GM12865 (cell line): ENCODE data around the gene TYROBP.

Experiments
- DNase-seq: peaks from one replicate; pipeline ENCODE4 v3.0.0; 2010; ENCODE audit warnings: low read depth
- H3K4me3 ChIP-seq: 2 replicates; pipeline ENCODE4 v1.5.1; 2011; ENCODE audit warnings: mild to moderate bottlenecking, low read depth, low read length, control low read depth
- CTCF ChIP-seq: IDR thresholded peaks from 2 replicates; pipeline ENCODE4 v1.5.1; 2011; ENCODE audit warnings: low read length, control low read depth, low read depth, inconsistent platforms; ENCODE audit not compliant: insufficient read depth; ENCODE audit errors: missing control alignments

The TYROBP gene

DNA sequence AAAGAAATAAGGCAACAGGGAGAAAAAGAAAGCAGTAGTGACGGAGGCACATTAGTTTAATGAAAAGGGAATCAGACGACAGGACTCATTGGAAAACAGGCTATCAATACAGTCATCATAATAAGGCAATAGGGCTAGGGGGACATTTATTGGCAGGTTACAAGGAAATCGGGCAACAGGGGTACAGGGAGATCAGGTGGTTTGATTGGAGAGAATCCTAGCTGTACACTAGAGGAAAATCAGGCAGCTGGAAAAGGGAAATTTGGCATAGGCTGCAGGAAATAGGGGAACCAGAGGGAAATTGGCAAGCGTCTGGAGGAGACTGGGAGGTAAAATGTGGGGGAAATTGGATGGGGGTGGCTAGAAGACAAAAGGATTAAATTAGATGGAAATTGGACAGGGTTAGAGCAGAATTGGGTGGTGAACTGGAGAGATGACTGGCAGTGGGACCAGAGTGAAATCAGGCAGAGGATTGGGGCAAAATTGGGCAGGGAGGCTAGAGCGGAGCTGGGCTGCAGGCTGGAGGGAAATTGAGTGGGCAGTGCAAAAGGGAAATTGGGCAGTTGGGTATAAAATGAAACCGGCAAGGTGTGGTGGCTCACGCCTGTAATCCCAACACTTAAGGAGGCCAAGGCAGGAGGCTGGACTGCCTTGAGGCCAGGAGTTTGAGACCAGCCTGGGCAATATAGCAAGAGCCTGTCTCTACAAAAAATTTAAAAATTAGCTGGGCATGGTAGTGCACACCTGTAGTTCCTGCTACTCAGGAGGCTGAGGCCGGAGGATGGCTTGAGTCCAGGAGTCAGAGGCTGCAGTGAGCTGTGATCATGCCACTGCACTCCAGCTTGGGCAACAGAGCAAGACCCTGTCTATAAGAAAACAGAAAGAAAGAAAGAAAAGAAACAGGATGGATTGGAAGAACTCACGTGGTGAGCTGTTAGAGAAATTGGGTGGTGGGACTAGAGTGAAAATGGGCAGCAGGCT lies 35.5 kb upstream of the TYROBP start:
- DNase-seq: no peak
- no peak overlapping the region for H3K4me3 ChIP-seq

GRCh38 chr19:35942235-35942634 lies 34.1 kb upstream of the TYROBP start:
- DNase-seq: no peak
- no peak for TF ChIP-seq CTCF
- H3K4me3 ChIP-seq: no peak overlapping the region

More for the DNA sequence above, 35.5 kb upstream of the TYROBP start:
- TF ChIP-seq CTCF: no peak

GRCh38 chr19:35940839-35941238 lies 32.7 kb upstream of the TYROBP start:
- DNase-seq: no peak
- no peak for TF ChIP-seq CTCF
- no peak overlapping the region for H3K4me3 ChIP-seq

DNA sequence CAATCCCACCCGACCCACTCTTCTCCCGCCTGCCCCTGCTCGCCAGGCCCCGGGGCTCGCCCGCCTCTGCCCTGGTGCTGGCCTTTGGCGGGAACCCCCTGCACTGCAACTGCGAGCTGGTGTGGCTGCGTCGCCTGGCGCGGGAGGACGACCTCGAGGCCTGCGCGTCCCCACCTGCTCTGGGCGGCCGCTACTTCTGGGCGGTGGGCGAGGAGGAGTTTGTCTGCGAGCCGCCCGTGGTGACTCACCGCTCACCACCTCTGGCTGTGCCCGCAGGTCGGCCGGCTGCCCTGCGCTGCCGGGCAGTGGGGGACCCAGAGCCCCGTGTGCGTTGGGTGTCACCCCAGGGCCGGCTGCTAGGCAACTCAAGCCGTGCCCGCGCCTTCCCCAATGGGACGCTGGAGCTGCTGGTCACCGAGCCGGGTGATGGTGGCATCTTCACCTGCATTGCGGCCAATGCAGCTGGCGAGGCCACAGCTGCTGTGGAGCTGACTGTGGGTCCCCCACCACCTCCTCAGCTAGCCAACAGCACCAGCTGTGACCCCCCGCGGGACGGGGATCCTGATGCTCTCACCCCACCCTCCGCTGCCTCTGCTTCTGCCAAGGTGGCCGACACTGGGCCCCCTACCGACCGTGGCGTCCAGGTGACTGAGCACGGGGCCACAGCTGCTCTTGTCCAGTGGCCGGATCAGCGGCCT lies 32.1 kb upstream of the TYROBP start:
- no peak overlapping the region for H3K4me3 ChIP-seq
- no peak for TF ChIP-seq CTCF

DNA sequence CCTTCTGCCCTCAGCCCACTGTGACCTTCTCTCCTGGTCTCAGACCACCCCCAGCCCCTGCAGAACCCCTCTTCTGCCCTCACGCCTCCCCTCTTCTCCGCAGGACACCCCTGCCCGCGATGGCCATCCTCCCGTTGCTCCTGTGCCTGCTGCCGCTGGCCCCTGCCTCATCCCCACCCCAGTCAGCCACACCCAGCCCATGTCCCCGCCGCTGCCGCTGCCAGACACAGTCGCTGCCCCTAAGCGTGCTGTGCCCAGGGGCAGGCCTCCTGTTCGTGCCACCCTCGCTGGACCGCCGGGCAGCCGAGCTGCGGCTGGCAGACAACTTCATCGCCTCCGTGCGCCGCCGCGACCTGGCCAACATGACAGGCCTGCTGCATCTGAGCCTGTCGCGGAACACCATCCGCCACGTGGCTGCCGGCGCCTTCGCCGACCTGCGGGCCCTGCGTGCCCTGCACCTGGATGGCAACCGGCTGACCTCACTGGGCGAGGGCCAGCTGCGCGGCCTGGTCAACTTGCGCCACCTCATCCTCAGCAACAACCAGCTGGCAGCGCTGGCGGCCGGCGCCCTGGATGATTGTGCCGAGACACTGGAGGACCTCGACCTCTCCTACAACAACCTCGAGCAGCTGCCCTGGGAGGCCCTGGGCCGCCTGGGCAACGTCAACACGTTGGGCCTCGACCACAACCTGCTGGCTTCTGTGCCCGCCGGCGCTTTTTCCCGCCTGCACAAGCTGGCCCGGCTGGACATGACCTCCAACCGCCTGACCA lies 31.4 kb upstream of the TYROBP start:
- TF ChIP-seq CTCF: no peak
- DNase-seq: no peak
- H3K4me3 ChIP-seq: no peak overlapping the region

More for the DNA sequence above, 32.1 kb upstream of the TYROBP start:
- no peak for DNase-seq

DNA sequence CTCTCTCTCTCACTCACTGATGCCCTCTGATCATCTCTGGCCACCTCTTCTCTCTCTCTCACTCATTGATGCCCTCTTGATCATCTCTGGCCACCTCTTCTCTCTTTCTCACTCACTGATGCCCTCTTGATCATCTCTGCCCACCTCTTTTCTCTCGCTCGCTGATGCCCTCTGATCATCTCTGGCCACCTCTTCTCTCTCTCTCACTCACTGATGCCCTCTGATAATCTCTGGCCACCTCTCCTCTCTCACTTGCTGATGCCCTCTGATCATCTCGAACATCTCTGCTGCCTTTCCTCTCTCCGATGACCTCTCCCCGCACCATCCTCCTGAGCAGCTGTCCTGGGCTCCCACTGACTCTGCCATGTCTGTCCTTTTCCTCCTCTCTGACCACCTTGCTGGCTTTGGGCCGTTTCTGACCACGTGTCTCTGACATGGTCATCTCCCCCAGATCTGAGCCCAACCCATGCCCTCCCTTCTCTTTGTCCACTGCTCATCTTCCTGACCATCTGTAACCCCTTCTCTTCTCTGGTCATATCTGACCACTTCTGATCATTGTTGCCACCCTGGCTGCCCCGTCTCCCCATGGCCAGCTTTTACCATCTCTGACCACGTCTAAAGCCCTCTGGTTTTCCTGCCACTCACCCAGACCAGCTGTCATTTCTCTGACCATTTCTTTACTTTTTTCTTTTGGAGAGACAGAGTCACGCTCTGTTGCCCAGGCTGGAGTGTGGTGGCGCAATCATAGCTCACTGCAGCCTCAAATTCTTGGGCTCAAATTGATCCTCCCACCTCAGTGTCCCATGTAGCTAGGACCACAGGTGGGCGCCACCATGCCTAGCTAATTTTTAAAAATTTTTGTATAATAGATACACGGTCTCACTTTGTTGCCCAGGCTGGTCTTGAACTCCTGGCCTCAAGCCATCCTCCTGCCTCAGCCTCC lies 30.5 kb upstream of the TYROBP start:
- H3K4me3 ChIP-seq: no peak overlapping the region
- TF ChIP-seq CTCF: no peak
- DNase-seq: no peak
